ENCODE results near the gene PDE11A. TPM values are rescaled to one million over a fixed set of nuclear protein-coding genes. Genes with fewer than 3 reads are reported as not detected.

The PDE11A gene
- total RNA-seq, 4 donors from 2014 or later, result 0.11 to 1.2 (median 0.26) TPM

- WGBS, 2 donors, result 80 to 83% methylated on average over 11 of the region's 11 CpGs
- TF ChIP-seq, protein P1, sequence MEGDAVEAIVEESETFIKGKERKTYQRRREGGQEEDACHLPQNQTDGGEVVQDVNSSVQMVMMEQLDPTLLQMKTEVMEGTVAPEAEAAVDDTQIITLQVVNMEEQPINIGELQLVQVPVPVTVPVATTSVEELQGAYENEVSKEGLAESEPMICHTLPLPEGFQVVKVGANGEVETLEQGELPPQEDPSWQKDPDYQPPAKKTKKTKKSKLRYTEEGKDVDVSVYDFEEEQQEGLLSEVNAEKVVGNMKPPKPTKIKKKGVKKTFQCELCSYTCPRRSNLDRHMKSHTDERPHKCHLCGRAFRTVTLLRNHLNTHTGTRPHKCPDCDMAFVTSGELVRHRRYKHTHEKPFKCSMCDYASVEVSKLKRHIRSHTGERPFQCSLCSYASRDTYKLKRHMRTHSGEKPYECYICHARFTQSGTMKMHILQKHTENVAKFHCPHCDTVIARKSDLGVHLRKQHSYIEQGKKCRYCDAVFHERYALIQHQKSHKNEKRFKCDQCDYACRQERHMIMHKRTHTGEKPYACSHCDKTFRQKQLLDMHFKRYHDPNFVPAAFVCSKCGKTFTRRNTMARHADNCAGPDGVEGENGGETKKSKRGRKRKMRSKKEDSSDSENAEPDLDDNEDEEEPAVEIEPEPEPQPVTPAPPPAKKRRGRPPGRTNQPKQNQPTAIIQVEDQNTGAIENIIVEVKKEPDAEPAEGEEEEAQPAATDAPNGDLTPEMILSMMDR (IDR thresholded peaks at IDR 0.05), result no peak
- TF ChIP-seq POLR2A (IDR thresholded peaks at IDR 0.05), result no peak
- DNase-seq (ENCODE audit: low spot score in 2 of 2), result no peak
- no peak overlapping the region for H3K4me3 ChIP-seq (ENCODE audit: low read depth, poor library complexity, severe bottlenecking)
- intact Hi-C loops (cut with DNase I; ENCODE audit: low total_unique reads), result no loop called here
These were observed 350.6 kb downstream of the PDE11A start for GRCh38 chr2:177721818-177722567.

DNA sequence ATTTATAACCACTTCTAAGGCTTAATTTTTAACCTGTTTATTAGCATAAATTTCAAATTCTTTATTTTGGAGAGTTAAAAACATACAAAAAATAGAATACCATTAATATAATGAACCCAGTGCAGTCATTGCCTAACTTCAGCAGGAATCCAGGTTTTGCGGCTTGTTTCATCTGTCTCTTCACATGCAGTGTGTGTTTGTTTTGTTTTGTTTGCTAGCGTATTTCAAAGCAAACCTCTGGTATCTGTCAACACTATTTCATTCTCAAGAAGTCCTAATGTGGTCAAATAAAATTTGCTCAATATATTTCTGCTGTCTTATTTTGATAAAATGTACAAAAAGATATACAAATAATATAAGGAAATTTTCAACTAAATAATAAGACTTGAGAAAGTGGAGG lies 351.5 kb downstream of the PDE11A start:
- intact Hi-C loops (cut with DNase I; ENCODE audit: low total_unique reads), result no loop called here
- TF ChIP-seq, protein P1 (IDR thresholded peaks at IDR 0.05), result no peak
- no peak for TF ChIP-seq POLR2A (IDR thresholded peaks at IDR 0.05)
- DNase-seq (ENCODE audit: low spot score in 2 of 2), result no peak
- WGBS, 2 donors, result 92 to 98% methylated on average over 2 of the region's 2 CpGs
- no peak overlapping the region for H3K4me3 ChIP-seq (ENCODE audit: low read depth, poor library complexity, severe bottlenecking)

GRCh38 chr2:177717831-177718618 lies 354.6 kb downstream of the PDE11A start:
- 76 to 91% methylated on average over 3 of the region's 3 CpGs for whole genome bisulfite sequencing, 2 donors
- H3K4me3 ChIP-seq (ENCODE audit: low read depth, poor library complexity, severe bottlenecking), result no peak overlapping the region
- intact Hi-C loops (cut with DNase I; ENCODE audit: low total_unique reads), result no loop called here
- DNase-seq (ENCODE audit: low spot score in 2 of 2), result no peak
- no peak for TF ChIP-seq POLR2A (IDR thresholded peaks at IDR 0.05)
- TF ChIP-seq, protein P1 (IDR thresholded peaks at IDR 0.05), result no peak

- intact Hi-C loops (cut with DNase I; ENCODE audit: low total_unique reads), result no loop called here
- DNase-seq (ENCODE audit: low spot score in 2 of 2), result no peak
- H3K4me3 ChIP-seq (ENCODE audit: low read depth, poor library complexity, severe bottlenecking), result no peak overlapping the region
- no peak for TF ChIP-seq POLR2A (IDR thresholded peaks at IDR 0.05)
- WGBS, 2 donors, result 91 to 100% methylated on average over 1 of the region's 1 CpG
These were observed 356.1 kb downstream of the PDE11A start for GRCh38 chr2:177716484-177716883.

- 76 to 81% methylated on average over 2 of the region's 2 CpGs for WGBS, 2 donors
- intact Hi-C loops (cut with DNase I; ENCODE audit: low total_unique reads), result no loop called here
- no peak for TF ChIP-seq POLR2A (IDR thresholded peaks at IDR 0.05)
- TF ChIP-seq, protein P1 (IDR thresholded peaks at IDR 0.05), result no peak
- DNase-seq (ENCODE audit: low spot score in 2 of 2), result no peak
- no peak overlapping the region for H3K4me3 ChIP-seq (ENCODE audit: low read depth, poor library complexity, severe bottlenecking)
These were observed 356.8 kb downstream of the PDE11A start for GRCh38 chr2:177715771-177716170.

DNA sequence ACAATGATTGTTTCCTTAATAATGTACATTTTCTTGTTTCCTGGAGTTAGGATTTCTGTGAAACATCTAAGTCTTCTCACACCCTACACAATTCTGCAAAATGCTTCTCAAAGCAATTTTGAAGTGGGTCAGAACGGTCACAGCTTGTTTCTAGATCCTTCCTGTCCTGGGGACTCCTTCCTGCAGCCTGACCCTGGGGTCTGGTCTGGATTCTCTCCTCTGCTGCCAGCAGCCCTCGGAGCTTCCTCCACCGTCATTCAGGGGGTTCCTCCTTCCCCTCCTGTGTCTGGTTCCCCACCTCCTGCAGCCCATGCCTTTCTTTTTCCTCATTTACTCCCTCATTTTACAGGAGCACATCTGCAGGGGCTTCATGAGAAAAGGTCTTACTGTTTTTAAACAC lies 357.9 kb downstream of the PDE11A start:
- intact Hi-C loops (cut with DNase I; ENCODE audit: low total_unique reads), result no loop called here
- 55 to 57% methylated on average over 3 of the region's 3 CpGs for WGBS, 2 donors
- no peak for DNase-seq (ENCODE audit: low spot score in 2 of 2)
- no peak for TF ChIP-seq POLR2A (IDR thresholded peaks at IDR 0.05)
- TF ChIP-seq, protein P1 (IDR thresholded peaks at IDR 0.05), result no peak
- no peak overlapping the region for H3K4me3 ChIP-seq (ENCODE audit: low read depth, poor library complexity, severe bottlenecking)

Data from lower leg skin (tissue), 4 donors.